Endothelial cell of umbilical vein (primary cell): ENCODE measurements around the gene AGRP.

Experiments used
- CTCF ChIP-seq, 2 donors: IDR thresholded peaks; 1 replicate in 1 of 2; 2 replicates in 1 of 2; pipeline ENCODE4 v1.5.1; 2011; ENCODE audit warnings: low read length in 2 of 2, mild to moderate bottlenecking in 2 of 2, moderate library complexity in 2 of 2, control low read depth in 1 of 2, inconsistent platforms in 1 of 2, low read depth in 1 of 2; ENCODE audit not compliant: insufficient read depth in 1 of 2; ENCODE audit errors: extremely low read depth in 1 of 2
- EZH2 ChIP-seq: IDR thresholded peaks from 2 replicates; pipeline ENCODE4 v1.6.1; 2012; ENCODE audit warnings: borderline replicate concordance, low read depth, mild to moderate bottlenecking, moderate library complexity, low read length, inconsistent platforms; ENCODE audit not compliant: severe bottlenecking
- JUN ChIP-seq: IDR thresholded peaks from 2 replicates; pipeline ENCODE4 v1.6.1; 2011; ENCODE audit warnings: borderline replicate concordance, low read depth; ENCODE audit not compliant: insufficient read length, insufficient read depth
- MAX ChIP-seq: IDR thresholded peaks from 2 replicates; pipeline ENCODE4 v1.6.1; 2011; ENCODE audit not compliant: insufficient read depth, insufficient read length
- POLR2A ChIP-seq: IDR thresholded peaks from 2 replicates; pipeline ENCODE4 v1.6.1; 2012; ENCODE audit warnings: low read depth, mild to moderate bottlenecking, control low read depth, low read length
- POLR2AphosphoS5 ChIP-seq: IDR thresholded peaks from 2 replicates; pipeline ENCODE4 v1.6.1; 2012; ENCODE audit warnings: low read depth, mild to moderate bottlenecking, control low read depth, low read length, moderate library complexity; ENCODE audit not compliant: insufficient read depth

DNA sequence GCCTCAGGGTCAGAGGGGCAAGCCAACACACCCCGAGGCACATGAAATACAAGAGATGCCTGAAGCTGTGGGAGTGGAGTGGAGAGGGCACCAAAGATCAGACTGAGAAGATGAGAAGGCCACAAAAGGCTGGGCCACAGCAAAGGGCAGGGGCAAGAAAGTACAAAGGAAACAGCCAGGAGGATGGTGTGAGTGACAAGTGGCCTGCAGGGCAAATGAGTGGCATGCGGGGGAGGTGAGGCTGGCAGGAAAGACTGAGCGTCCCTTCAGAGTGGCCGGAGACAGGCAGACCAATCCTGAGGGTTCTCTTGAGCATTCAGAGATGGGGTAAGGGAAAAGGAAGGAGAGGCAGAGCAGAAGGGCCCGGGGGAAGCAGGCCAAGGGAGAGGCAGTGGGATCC is 29.2 kb downstream of the AGRP start:
- TF ChIP-seq POLR2A (no peak), CTCF (IDR thresholded peaks at IDR 0.05; ENCODE audit: extremely low read depth in 1 of 2, insufficient read depth in 1 of 2, low read depth in 1 of 2, low read length in 2 of 2) (no peak), POLR2AphosphoS5 (no peak), EZH2 (no peak), MAX (no peak), JUN (no peak)
